Type B pancreatic cell (in vitro differentiated cells): ENCODE data around the gene ASCC2. TPM values are rescaled to one million over a fixed set of nuclear protein-coding genes. Genes with fewer than 3 reads are reported as not detected.

ENCODE experiments used
- DNase-seq: peaks from one replicate; pipeline ENCODE4 v3.0.0; 2021; ENCODE audit warnings: mixed read lengths; ENCODE audit not compliant: unreplicated experiment; ENCODE audit errors: extremely low spot score
- H3K27ac Mint-ChIP-seq: 2 replicates; pipeline ENCODE4 v1.8.0; 2021; ENCODE audit warnings: mild to moderate bottlenecking, mixed read lengths
- H3K27me3 Mint-ChIP-seq: 2 replicates; pipeline ENCODE4 v1.8.0; 2021; ENCODE audit warnings: mixed read lengths
- H3K36me3 Mint-ChIP-seq: 2 replicates; pipeline ENCODE4 v1.8.0; 2021; ENCODE audit warnings: mixed read lengths
- H3K4me1 Mint-ChIP-seq: one replicate; pipeline ENCODE4 v1.8.0; 2021; ENCODE audit warnings: mixed read lengths; ENCODE audit not compliant: unreplicated experiment
- H3K4me3 Mint-ChIP-seq: 2 replicates; pipeline ENCODE4 v1.8.0; 2021; ENCODE audit warnings: mild to moderate bottlenecking, mixed read lengths
- H3K9me3 Mint-ChIP-seq: 2 replicates; pipeline ENCODE4 v1.8.0; 2021; ENCODE audit warnings: mixed read lengths
- long read RNA-seq: library from polyadenylated mRNA; unstranded; transcript quantifications from one replicate; pipeline ENCODE4 v2.0.0, GENCODE V29; 2020
- total RNA-seq: library from RNA; stranded (reverse); gene quantifications from 2 replicates; pipeline ENCODE4 v1.2.1, GENCODE V29; 2021; ENCODE audit warnings: low replicate concordance
- TF ChIP-seq, protein P1 (sequence below): fragments of 200-600 bp; sonication (generic); conservative IDR thresholded peaks from 2 replicates; pipeline ENCODE4 v1.5.0; 2021; ENCODE audit warnings: antibody characterized with exemption, mild to moderate bottlenecking

ASCC2 gene
- total RNA-seq = 47.6 and 58.4 TPM in 2 replicates
- long read RNA-seq, transcript ASCC2-202 (21 exons, 2,823 nt) = major isoform, 24 of 74 reads
- long read RNA-seq, transcript ASCC2-201 (20 exons, 2,793 nt) = minor isoform, 10 of 74 reads
- long read RNA-seq, partial matches to known transcripts = 20 of 74 reads
- long read RNA-seq, other reads (novel, unspliced or antisense) = 19 of 74 reads

DNA sequence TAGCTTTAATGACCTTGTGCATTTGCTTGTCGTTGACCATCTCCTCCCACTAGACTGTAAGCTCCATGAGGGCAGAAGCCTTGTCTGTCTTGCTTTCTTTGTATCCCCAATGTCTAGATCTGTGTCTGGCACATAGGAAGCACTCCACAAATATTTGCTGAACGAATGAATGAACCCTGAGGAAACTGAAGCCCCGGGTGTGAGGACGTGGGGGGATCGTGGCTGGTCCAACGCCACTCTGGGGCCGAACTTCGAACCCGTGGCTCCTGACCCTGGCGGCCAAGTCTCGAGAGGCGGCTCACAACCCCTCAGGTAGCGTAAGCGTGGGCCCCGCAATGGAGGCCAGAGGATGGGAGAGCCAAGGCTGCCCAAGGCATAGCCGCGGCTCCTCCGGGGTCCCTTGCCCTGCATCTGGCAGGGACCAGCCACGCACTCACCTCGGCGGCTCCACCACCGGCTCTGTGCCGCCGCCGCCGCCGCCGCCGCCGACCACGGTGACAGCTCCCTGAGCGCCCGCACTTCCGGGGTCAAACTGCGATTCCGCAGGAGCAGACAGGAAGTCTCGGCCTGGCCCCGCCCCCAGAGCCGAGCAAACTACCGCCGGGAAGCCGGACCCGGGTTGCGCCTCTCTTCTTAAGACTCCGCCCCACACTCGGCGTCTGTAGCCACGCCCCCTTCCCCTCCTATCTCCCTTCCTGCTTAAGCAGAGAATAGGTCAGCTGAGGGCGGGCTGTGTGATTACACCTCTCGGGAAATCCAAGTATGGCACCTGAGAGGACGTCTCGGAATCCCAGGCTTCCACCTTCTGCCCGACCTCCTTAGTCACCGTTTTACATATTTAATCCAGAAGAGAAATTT is at the start of gene ASCC2:
TSS of gene ASCC2 (minus strand) at position 534 of the 858 bp plus-strand sequence. CDS start 5,949 bp downstream, outside the sequence.
- H3K27me3 Mint-ChIP-seq = no peaks in the 10 kb centered on the region
- H3K36me3 Mint-ChIP-seq = no peaks in the 10 kb centered on the region
- H3K4me3 Mint-ChIP-seq = peak within 1 kb of the TSS; percentile 90
- H3K4me1 Mint-ChIP-seq = peaks cover 17% of the 10 kb centered on the region
- H3K9me3 Mint-ChIP-seq = no peaks in the 10 kb centered on the region
- TF ChIP-seq, protein P1, sequence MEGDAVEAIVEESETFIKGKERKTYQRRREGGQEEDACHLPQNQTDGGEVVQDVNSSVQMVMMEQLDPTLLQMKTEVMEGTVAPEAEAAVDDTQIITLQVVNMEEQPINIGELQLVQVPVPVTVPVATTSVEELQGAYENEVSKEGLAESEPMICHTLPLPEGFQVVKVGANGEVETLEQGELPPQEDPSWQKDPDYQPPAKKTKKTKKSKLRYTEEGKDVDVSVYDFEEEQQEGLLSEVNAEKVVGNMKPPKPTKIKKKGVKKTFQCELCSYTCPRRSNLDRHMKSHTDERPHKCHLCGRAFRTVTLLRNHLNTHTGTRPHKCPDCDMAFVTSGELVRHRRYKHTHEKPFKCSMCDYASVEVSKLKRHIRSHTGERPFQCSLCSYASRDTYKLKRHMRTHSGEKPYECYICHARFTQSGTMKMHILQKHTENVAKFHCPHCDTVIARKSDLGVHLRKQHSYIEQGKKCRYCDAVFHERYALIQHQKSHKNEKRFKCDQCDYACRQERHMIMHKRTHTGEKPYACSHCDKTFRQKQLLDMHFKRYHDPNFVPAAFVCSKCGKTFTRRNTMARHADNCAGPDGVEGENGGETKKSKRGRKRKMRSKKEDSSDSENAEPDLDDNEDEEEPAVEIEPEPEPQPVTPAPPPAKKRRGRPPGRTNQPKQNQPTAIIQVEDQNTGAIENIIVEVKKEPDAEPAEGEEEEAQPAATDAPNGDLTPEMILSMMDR = peak; percentile 7
- peak within 1 kb of the TSS; percentile 88 for H3K27ac Mint-ChIP-seq
- peak; percentile 98 for DNase-seq

DNA sequence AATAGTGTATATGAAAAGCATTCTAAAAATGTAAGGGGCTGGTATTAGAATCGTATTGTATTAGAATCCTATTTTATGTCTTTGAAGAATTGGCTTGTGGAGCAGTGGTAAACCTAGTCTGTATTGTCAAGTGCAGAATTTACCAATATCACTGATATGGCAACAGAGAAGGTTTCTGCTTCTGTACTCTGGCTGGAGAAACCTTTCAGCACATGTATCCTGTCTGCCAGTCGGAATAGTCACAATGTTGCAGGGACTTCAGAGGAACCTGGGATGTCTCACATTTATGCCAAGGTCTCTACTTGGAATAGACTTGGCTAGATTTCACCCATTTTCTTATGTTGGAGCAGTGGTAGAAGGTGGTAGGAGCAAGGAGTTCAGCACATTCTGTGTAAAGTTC is 49.3 kb upstream of the ASCC2 start:
- Mint-ChIP-seq H3K27ac (no peak overlapping the region), H3K4me3 (no peak overlapping the region), H3K27me3 (no peaks in the 10 kb centered on the region), H3K36me3 (no peaks in the 10 kb centered on the region), H3K4me1 (peaks cover 20% of the 10 kb centered on the region), H3K9me3 (no peaks in the 10 kb centered on the region)
- DNase-seq = no peak
- TF ChIP-seq, protein P1 = no peak

DNA sequence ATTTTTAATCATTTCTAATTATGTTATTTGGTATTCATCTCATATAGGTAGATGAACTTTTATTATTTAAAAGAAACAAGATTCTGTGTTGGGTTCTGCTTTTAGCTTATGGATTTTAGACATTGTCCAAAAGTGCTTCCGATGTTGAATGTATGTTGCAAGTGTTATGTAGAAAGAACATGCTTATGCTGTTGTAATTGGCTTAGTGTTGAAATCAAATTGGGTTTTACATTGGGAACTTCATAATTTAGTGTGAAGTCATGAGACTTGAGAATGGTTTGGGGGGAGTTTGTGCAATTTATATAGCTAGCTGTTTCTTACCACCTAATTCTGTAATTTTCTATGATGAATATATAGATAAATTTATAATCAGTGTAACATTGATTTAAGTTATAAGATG is 48.5 kb upstream of the ASCC2 start:
- Mint-ChIP-seq H3K36me3 (no peaks in the 10 kb centered on the region), H3K4me3 (no peak overlapping the region), H3K27me3 (no peaks in the 10 kb centered on the region), H3K27ac (no peak overlapping the region), H3K9me3 (no peaks in the 10 kb centered on the region), H3K4me1 (peaks cover 15% of the 10 kb centered on the region)
- TF ChIP-seq, protein P1 = no peak
- no peak for DNase-seq

DNA sequence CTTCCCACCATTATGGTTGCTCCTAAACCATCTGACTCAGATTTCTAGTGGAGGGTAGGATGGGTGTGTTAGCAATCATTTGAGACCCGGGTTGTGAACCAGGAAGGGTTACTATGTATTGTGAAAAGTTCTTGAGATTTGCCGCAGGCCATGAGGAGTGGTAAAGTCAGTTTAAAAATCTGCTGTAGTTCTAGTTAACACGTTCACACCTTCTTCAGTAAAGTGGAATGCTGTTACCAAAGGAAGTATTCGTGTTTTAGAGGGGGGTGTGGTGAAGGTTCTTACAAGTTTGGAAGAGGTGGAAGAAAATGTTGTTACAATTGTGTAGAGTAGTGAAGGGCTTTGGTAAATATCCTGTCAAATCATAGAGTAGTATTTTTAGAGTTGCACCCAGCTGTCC is 47.5 kb upstream of the ASCC2 start:
- Mint-ChIP-seq H3K9me3 (no peaks in the 10 kb centered on the region), H3K4me3 (no peak overlapping the region), H3K27me3 (no peaks in the 10 kb centered on the region), H3K4me1 (peaks cover 13% of the 10 kb centered on the region), H3K27ac (no peak overlapping the region), H3K36me3 (no peaks in the 10 kb centered on the region)
- no peak for DNase-seq
- TF ChIP-seq, protein P1 = no peak

DNA sequence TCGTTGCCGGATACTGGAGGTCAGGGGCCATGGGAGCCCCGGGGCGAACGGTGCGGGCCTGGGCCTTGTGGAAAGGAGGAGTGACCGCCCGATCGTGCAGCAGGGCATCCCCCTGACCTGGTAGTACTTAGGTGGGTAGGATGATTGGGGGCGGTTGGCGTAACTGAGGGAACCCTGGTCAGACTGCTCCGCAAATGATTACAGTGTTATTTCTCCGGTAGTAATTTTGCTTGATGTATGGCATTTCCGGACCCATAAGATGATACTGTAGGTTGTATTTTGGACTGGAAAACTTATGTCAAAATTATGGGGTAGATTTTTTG is 45.7 kb upstream of the ASCC2 start:
- Mint-ChIP-seq H3K36me3 (no peaks in the 10 kb centered on the region), H3K27me3 (no peaks in the 10 kb centered on the region), H3K9me3 (no peaks in the 10 kb centered on the region), H3K27ac (peak overlapping the region; percentile 85), H3K4me3 (no peak overlapping the region), H3K4me1 (peaks cover 11% of the 10 kb centered on the region)
- TF ChIP-seq, protein P1 = no peak
- no peak for DNase-seq
